Neural progenitor cell (in vitro differentiated cells): ENCODE measurements around the gene RELB.

ENCODE experiments used
- CTCF ChIP-seq: fragments of 200-600 bp; sonication (generic); IDR thresholded peaks from 2 replicates; pipeline ENCODE4 v1.5.1; 2017; ENCODE audit warnings: antibody characterized with exemption, mild to moderate bottlenecking
- EZH2 ChIP-seq: fragments of 200-600 bp; sonication (generic); IDR thresholded peaks from 2 replicates; pipeline ENCODE4 v1.6.1; 2017; ENCODE audit warnings: antibody characterized with exemption, mild to moderate bottlenecking, moderate library complexity

GRCh38 chr19:45058622-45059159, 57.4 kb downstream of the RELB start:
- TF ChIP-seq CTCF (no peak), EZH2 (no peak)
